HCT116 (cell line): ENCODE data around the gene TMEM135. TPM values are rescaled to one million over a fixed set of nuclear protein-coding genes. Genes with fewer than 3 reads are reported as not detected.

Experiments
- ATAC-seq: fragments of 200-7000 bp; cut with Tn5 transposase; 2 replicates; pipeline ENCODE4 v1.9.1; 2020; ENCODE audit warnings: mild to moderate bottlenecking, moderate library complexity
- BruUV-seq: library from RNA; stranded (reverse); fragments of 400-500 nt; replicated peaks from 2 replicates; lab custom pipeline; 2021; lab: Mats Ljungman, UMichigan
- CTCF ChIA-PET: fragments of 300-600 bp; sonication (Branson Sonifier 250); formaldehyde crosslinking; loops from one replicate; lab custom pipeline; 2021; ENCODE audit warnings: antibody characterized with exemption; lab: Charles Lee
- POLR2A ChIA-PET: fragments of 300-600, 350-600 bp; sonication (Branson Sonifier 250); formaldehyde crosslinking; loops from one replicate; lab custom pipeline; 2021; ENCODE audit warnings: antibody characterized with exemption; lab: Charles Lee
- RAD21 ChIA-PET, 2 experiments: fragments of 300-600 bp; sonication (Branson Sonifier 250); formaldehyde crosslinking; loops; one replicate each; lab custom pipeline; 2023; ENCODE audit warnings: low total read pairs in 2 of 2; ENCODE audit not compliant: uncharacterized antibody in 2 of 2, unreplicated experiment in 2 of 2, low non-redundant PET in 1 of 2; lab: Charles Lee
- DNase-seq: peaks from one replicate; pipeline ENCODE4 v3.0.0-alpha.2; 2010; ENCODE audit warnings: low read depth, low spot score
- H2AFZ ChIP-seq: fragments of 200-600 bp; shearing (Covaris generic), sonication (generic); 2 replicates; pipeline ENCODE4 v1.6.1; 2017; ENCODE audit warnings: low read depth, mixed run types, mixed read lengths, antibody characterized with exemption, low read length; ENCODE audit not compliant: poor library complexity, severe bottlenecking
- H3K27ac ChIP-seq: 2 replicates; pipeline ENCODE4 v1.5.1; 2012; ENCODE audit warnings: low read depth, low read length
- H3K27me3 ChIP-seq: fragments of 200-600 bp; sonication (generic); 2 replicates; pipeline ENCODE4 v1.6.1; 2016; ENCODE audit warnings: mixed run types, low read length, mixed read lengths; ENCODE audit not compliant: insufficient read depth
- H3K36me3 ChIP-seq, 2 experiments: fragments of 200-500 bp in 1 of 2; fragments of 200-600 bp in 1 of 2; sonication (Bioruptor generic) in 1 of 2; sonication (generic) in 1 of 2; 2 replicates each; pipeline versions ENCODE4 v1.5.1 to v1.6.1; 2014 to 2016; ENCODE audit warnings: low read length in 2 of 2, inconsistent platforms in 1 of 2, mixed read lengths in 1 of 2, mixed run types in 1 of 2; ENCODE audit not compliant: insufficient read depth in 2 of 2, control insufficient read depth in 1 of 2
- H3K4me1 ChIP-seq, 2 experiments: fragments of 200-600 bp in 1 of 2; sonication (generic) in 1 of 2; 2 replicates each; pipeline versions ENCODE4 v1.5.1 to v1.6.1; 2012 to 2017; ENCODE audit warnings: low read length in 2 of 2, inconsistent platforms in 1 of 2, mild to moderate bottlenecking in 1 of 2, mixed read lengths in 1 of 2, mixed run types in 1 of 2, moderate library complexity in 1 of 2; ENCODE audit not compliant: insufficient read depth in 2 of 2, control insufficient read depth in 1 of 2
- H3K4me2 ChIP-seq: fragments of 200-600 bp; sonication (generic); 2 replicates; pipeline ENCODE4 v1.6.1; 2017; ENCODE audit warnings: mixed run types, low read length, mixed read lengths
- H3K4me3 ChIP-seq, 2 experiments: fragments of 200-600 bp in 1 of 2; sonication (generic) in 1 of 2; replicated peaks in 1 of 2; 2 replicates each; pipeline ENCODE4 v1.5.1; 2011 to 2016; ENCODE audit warnings: low read length in 2 of 2, control low read depth in 1 of 2, low read depth in 1 of 2, mild to moderate bottlenecking in 1 of 2, mixed read lengths in 1 of 2, mixed run types in 1 of 2
- H3K79me2 ChIP-seq: fragments of 200-600 bp; sonication (generic); 2 replicates; pipeline ENCODE4 v1.6.1; 2017; ENCODE audit warnings: mild to moderate bottlenecking, mixed run types, low read length, moderate library complexity, mixed read lengths; ENCODE audit not compliant: insufficient read depth
- H3K9ac ChIP-seq: fragments of 200-600 bp; sonication (generic); 2 replicates; pipeline ENCODE4 v1.6.1; 2016; ENCODE audit warnings: low read length, mixed read lengths
- H3K9me2 ChIP-seq: fragments of 200-600 bp; sonication (generic), shearing (Covaris generic); 2 replicates; pipeline ENCODE4 v1.6.1; 2017; ENCODE audit warnings: mixed run types, mild to moderate bottlenecking, moderate library complexity; ENCODE audit not compliant: insufficient read depth
- H3K9me3 ChIP-seq, 2 experiments: fragments of 200-500 bp in 1 of 2; fragments of 200-600 bp in 1 of 2; sonication (Bioruptor generic) in 1 of 2; sonication (generic) in 1 of 2; 2 replicates each; pipeline ENCODE4 v1.6.1; 2014 to 2017; ENCODE audit warnings: low read length in 2 of 2, mixed read lengths in 2 of 2, inconsistent platforms in 1 of 2, low read depth in 1 of 2, mild to moderate bottlenecking in 1 of 2, mixed run types in 1 of 2, moderate library complexity in 1 of 2; ENCODE audit not compliant: control insufficient read depth in 1 of 2, insufficient read depth in 1 of 2
- H4K20me1 ChIP-seq: fragments of 200-600 bp; sonication (generic), shearing (Covaris generic); 2 replicates; pipeline ENCODE4 v1.6.1; 2017; ENCODE audit warnings: mixed run types, mild to moderate bottlenecking, moderate library complexity; ENCODE audit not compliant: insufficient read depth
- CBX3 ChIP-seq: IDR thresholded peaks from 2 replicates; pipeline ENCODE4 v1.6.1; 2012; ENCODE audit warnings: low read depth
- CEBPB ChIP-seq: IDR thresholded peaks from 2 replicates; pipeline ENCODE4 v1.6.1; 2012; ENCODE audit warnings: low read depth
- ELF1 ChIP-seq: IDR thresholded peaks from 2 replicates; pipeline ENCODE4 v1.6.1; 2012; ENCODE audit warnings: low read depth, borderline replicate concordance
- EZH2 ChIP-seq: fragments of 200-600 bp; sonication (generic); IDR thresholded peaks from 2 replicates; pipeline ENCODE4 v1.6.1; 2017; ENCODE audit warnings: antibody characterized with exemption, mixed run types
- REST ChIP-seq: IDR thresholded peaks from 2 replicates; pipeline ENCODE4 v1.6.1; 2012; ENCODE audit warnings: low read depth
- SIN3A ChIP-seq: IDR thresholded peaks from 2 replicates; pipeline ENCODE4 v1.6.1; 2012; ENCODE audit warnings: low read depth
- SP1 ChIP-seq: IDR thresholded peaks from 2 replicates; pipeline ENCODE4 v1.6.1; 2012; ENCODE audit warnings: low read depth
- ZFX ChIP-seq: fragments of 450-650 bp; IDR thresholded peaks from 2 replicates; pipeline ENCODE4 v1.6.1; 2017
- ZNF274 ChIP-seq: fragments of 200-500 bp; sonication (Bioruptor generic); IDR thresholded peaks from 2 replicates; pipeline ENCODE4 v1.6.1; 2014; ENCODE audit warnings: mild to moderate bottlenecking, low read depth, low read length, inconsistent platforms
- intact Hi-C: fragments of 100-400 bp; cut with micrococcal nuclease; formaldehyde crosslinking; loops from 2 replicates; pipeline ENCODE4 v1.10.0; 2022
- total RNA-seq: library from RNA; stranded (reverse); gene quantifications from one replicate; pipeline ENCODE4 v1.2.1, GENCODE V29; 2021; ENCODE audit not compliant: unreplicated experiment

Gene TMEM135
- total RNA-seq, 1 experiment from 2014 or later, result 50.6 TPM

DNA sequence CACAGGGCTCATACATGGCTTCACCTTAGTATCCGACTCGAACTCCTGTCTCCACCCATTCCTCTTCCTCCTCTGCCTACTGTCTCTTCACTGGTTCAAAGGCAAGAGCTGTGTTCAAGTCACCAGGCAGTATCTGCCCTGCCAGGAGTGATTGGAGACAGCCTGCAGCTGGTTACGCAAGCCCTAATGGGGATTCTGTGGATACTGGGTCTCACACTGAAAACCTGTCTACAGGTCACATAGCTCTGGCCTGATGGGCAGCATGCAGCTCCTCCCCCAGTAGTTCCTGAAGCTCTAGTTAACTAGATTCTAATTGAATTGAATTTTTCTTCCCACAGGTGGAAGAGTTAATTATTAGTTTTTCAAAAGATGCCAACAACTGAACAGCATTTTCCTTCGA is 332.2 kb downstream of the TMEM135 start:
- H3K9ac ChIP-seq, result no peak overlapping the region
- intact Hi-C loops, result loop anchor here (2.0 to 5.0 kb wide), 2 partner anchors 21 to 42 kb away; no protein-coding TSS in a partner anchor
- H3K4me1 ChIP-seq, result no peaks in the 10 kb centered on the region
- H3K9me2 ChIP-seq, result no peaks in the 10 kb centered on the region
- ATAC-seq, result no peak
- H4K20me1 ChIP-seq, result no peaks in the 10 kb centered on the region; the same call in 1 of the 2 replicates
- no peak overlapping the region for H3K27ac ChIP-seq
- no peaks in the 10 kb centered on the region for H3K27me3 ChIP-seq
- RAD21 ChIA-PET, result no interaction called here
- CTCF ChIA-PET, result no interaction called here
- no peak overlapping the region for H3K4me2 ChIP-seq
- DNase-seq, result no peak
- no peak overlapping the region for H2AFZ ChIP-seq
- H3K79me2 ChIP-seq, result no peaks in the 10 kb centered on the region
- POLR2A ChIA-PET, result no interaction called here
- H3K4me3 ChIP-seq, result no peak overlapping the region
- no peak for TF ChIP-seq ZFX
- TF ChIP-seq ZNF274, result no peak
- TF ChIP-seq SIN3A, result no peak
- no peak for TF ChIP-seq CEBPB
- no peak for TF ChIP-seq REST
- no peak for TF ChIP-seq CBX3
- TF ChIP-seq EZH2, result no peak
- no peak for TF ChIP-seq ELF1
- no peak for TF ChIP-seq SP1
- H3K9me3 ChIP-seq, result no peaks in the 10 kb centered on the region
- H3K36me3 ChIP-seq, result no peaks in the 10 kb centered on the region
- no TSS peak for BruUV-seq
